CD14-positive monocyte (primary cell): Measurements from ENCODE around the gene GLI3. TPM values are rescaled to one million over a fixed set of nuclear protein-coding genes. Genes with fewer than 3 reads are reported as not detected.

Source experiments
- DNase-seq, 3 donors: peaks; one replicate each; pipeline ENCODE4 v3.0.0-alpha.2; 2011 to 2022
- H2AFZ ChIP-seq: 2 replicates; pipeline ENCODE4 v1.6.0; 2012; ENCODE audit warnings: mild to moderate bottlenecking, low read depth, low read length, inconsistent platforms; ENCODE audit not compliant: insufficient read depth, poor library complexity, severe bottlenecking
- H3K27ac ChIP-seq, 2 donors: 1 replicate in 1 of 2; 2 replicates in 1 of 2; pipeline ENCODE4 v1.5.1; 2012 to 2013; ENCODE audit warnings: low read length in 2 of 2, control low read depth in 1 of 2, inconsistent platforms in 1 of 2, low read depth in 1 of 2, mild to moderate bottlenecking in 1 of 2
- H3K27me3 ChIP-seq, 2 donors: one replicate each; pipeline versions ENCODE4 v1.6.0 to v1.6.1; 2011 to 2013; ENCODE audit warnings: low read length in 2 of 2; ENCODE audit not compliant: control insufficient read depth in 2 of 2, insufficient read depth in 2 of 2
- H3K36me3 ChIP-seq, 2 donors: replicated peaks in 1 of 2; 1 replicate in 1 of 2; 2 replicates in 1 of 2; pipeline versions ENCODE4 v1.5.1 to v1.6.1; 2012 to 2013; ENCODE audit warnings: low read length in 2 of 2, control low read depth in 1 of 2, inconsistent platforms in 1 of 2, mild to moderate bottlenecking in 1 of 2; ENCODE audit not compliant: insufficient read depth in 2 of 2, control insufficient read depth in 1 of 2
- H3K4me1 ChIP-seq, 2 donors: 1 replicate in 1 of 2; 2 replicates in 1 of 2; pipeline versions ENCODE4 v1.5.1 to v1.6.1; 2012 to 2013; ENCODE audit warnings: low read length in 2 of 2, control low read depth in 1 of 2, inconsistent platforms in 1 of 2, mild to moderate bottlenecking in 1 of 2, moderate library complexity in 1 of 2; ENCODE audit not compliant: insufficient read depth in 2 of 2, control insufficient read depth in 1 of 2
- H3K4me2 ChIP-seq: replicated peaks from 2 replicates; pipeline ENCODE3; 2012; ENCODE audit warnings: low read length, moderate library complexity, mild to moderate bottlenecking; ENCODE audit not compliant: poor library complexity, severe bottlenecking; ENCODE audit errors: extremely low read depth
- H3K4me3 ChIP-seq, 3 experiments: fragments of 200-600 bp in 1 of 3; sonication (generic) in 1 of 3; replicated peaks in 1 of 3; 1 replicate in 2 of 3; 2 replicates in 1 of 3; pipeline ENCODE4 v1.5.1; 2011 to 2013; ENCODE audit warnings: low read length in 3 of 3, mild to moderate bottlenecking in 3 of 3, control low read depth in 2 of 3, low read depth in 2 of 3, inconsistent platforms in 1 of 3, moderate library complexity in 1 of 3
- H3K79me2 ChIP-seq: 2 replicates; pipeline ENCODE4 v1.6.0; 2012; ENCODE audit warnings: mild to moderate bottlenecking, control low read depth, inconsistent platforms, low read length, moderate library complexity; ENCODE audit not compliant: insufficient read depth
- H3K9ac ChIP-seq: 2 replicates; pipeline ENCODE4 v1.6.0; 2017; ENCODE audit warnings: low read length, mild to moderate bottlenecking; ENCODE audit not compliant: insufficient read depth, poor library complexity, severe bottlenecking
- H3K9me3 ChIP-seq, 2 donors: replicated peaks in 1 of 2; 1 replicate in 1 of 2; 2 replicates in 1 of 2; pipeline versions ENCODE4 v1.5.1 to v1.6.1; 2012 to 2013; ENCODE audit warnings: low read length in 2 of 2, control low read depth in 1 of 2; ENCODE audit not compliant: control insufficient read depth in 1 of 2, insufficient read depth in 1 of 2
- H4K20me1 ChIP-seq: 2 replicates; pipeline ENCODE4 v1.6.0; 2012; ENCODE audit warnings: mild to moderate bottlenecking, low read length, control low read depth, moderate library complexity; ENCODE audit not compliant: insufficient read depth
- H3K27ac Mint-ChIP-seq, 7 donors: one replicate each; pipeline ENCODE4 v1.8.0; 2020; ENCODE audit warnings: mild to moderate bottlenecking in 7 of 7, mixed read lengths in 7 of 7, moderate library complexity in 6 of 7, inconsistent platforms in 2 of 7
- H3K27me3 Mint-ChIP-seq, 3 donors: one replicate each; pipeline ENCODE4 v1.8.0; 2021 to 2022; ENCODE audit warnings: low read depth in 3 of 3, mild to moderate bottlenecking in 3 of 3, mixed read lengths in 3 of 3, moderate library complexity in 3 of 3, inconsistent platforms in 1 of 3
- H3K36me3 Mint-ChIP-seq, 2 donors: one replicate each; pipeline ENCODE4 v1.8.0; 2020; ENCODE audit warnings: mixed read lengths in 2 of 2, inconsistent platforms in 1 of 2, mild to moderate bottlenecking in 1 of 2
- H3K4me1 Mint-ChIP-seq: one replicate; pipeline ENCODE4 v1.8.0; 2020; ENCODE audit warnings: mild to moderate bottlenecking, mixed read lengths
- H3K4me3 Mint-ChIP-seq, 2 donors: one replicate each; pipeline ENCODE4 v1.8.0; 2020; ENCODE audit warnings: mild to moderate bottlenecking in 2 of 2, mixed read lengths in 2 of 2, moderate library complexity in 1 of 2
- H3K9me3 Mint-ChIP-seq, 7 donors: one replicate each; pipeline ENCODE4 v1.8.0; 2020 to 2022; ENCODE audit warnings: mixed read lengths in 7 of 7, mild to moderate bottlenecking in 6 of 7, moderate library complexity in 6 of 7, inconsistent platforms in 2 of 7
- WGBS: methylation state at CpG from one replicate; pipeline ENCODE4 v1.1.5; 2013; ENCODE audit warnings: missing lambda C conversion rate; ENCODE audit not compliant: insufficient coverage; 5-methylcytosine and 5-hydroxymethylcytosine counted together
- intact Hi-C, 2 donors: fragments of 100-400 bp; cut with micrococcal nuclease; formaldehyde crosslinking; loops; one replicate each; pipeline versions ENCODE4 v1.15.0 to v1.15.1; 2023
- polyA plus RNA-seq, 3 donors: library from polyadenylated mRNA; depleted of rRNA in 1 of 3; unstranded in 2 of 3; stranded (reverse) in 1 of 3; fragments of 300-500 nt in 2 of 3; fragments of >200 nt in 1 of 3; fragmentation: Illumina TruSeq in 2 of 3; gene quantifications; 1 replicate in 2 of 3; 2 replicates in 1 of 3; pipeline ENCODE4 v1.2.3, GENCODE V29; 2012 to 2021
- TF ChIP-seq, protein P1 (sequence below): fragments of 200-600 bp; IDR thresholded peaks from one replicate; pipeline ENCODE4 v1.8.0; 2022; ENCODE audit warnings: antibody characterized with exemption, mild to moderate bottlenecking

Gene GLI3
- polyA plus RNA-seq, 3 donors, result not detected

DNA sequence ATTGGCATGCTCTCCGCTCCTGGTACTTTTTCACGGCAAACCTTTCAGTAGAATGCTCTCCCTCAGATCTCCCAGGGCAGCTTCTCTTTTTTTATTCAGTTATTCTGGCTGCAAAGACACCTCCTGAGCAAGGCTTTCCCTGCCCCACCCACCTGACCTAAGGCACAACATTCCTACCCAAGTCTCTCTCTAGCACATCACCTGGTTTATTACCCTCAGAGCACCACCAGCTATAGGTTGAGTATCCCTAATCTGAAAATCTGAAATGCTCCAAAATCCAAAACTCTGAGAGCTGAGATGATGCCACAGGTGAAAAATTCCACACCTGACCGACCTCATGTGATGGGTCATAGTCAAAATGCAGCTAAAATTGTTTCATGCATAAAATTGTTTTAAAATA is 99.6 kb downstream of the GLI3 start:
- intact Hi-C loops, result no loop called here
- Histone ChIP-seq H3K36me3 (no peaks in the 10 kb centered on the region), H3K79me2 (no peaks in the 10 kb centered on the region), H3K27ac (no peak overlapping the region), H3K4me3 (no peak overlapping the region), H3K9me3 (no peaks in the 10 kb centered on the region), H3K4me2 (no peak overlapping the region), H2AFZ (no peak overlapping the region), H3K9ac (no peak overlapping the region), H4K20me1 (no peaks in the 10 kb centered on the region), H3K4me1 (no peaks in the 10 kb centered on the region), H3K27me3 (no peaks in the 10 kb centered on the region)
- no peaks in the 10 kb centered on the region for H3K4me1 Mint-ChIP-seq
- peaks cover 2 to 4% (median 4%) of the 10 kb centered on the region in 3 donors for H3K27me3 Mint-ChIP-seq
- H3K36me3 Mint-ChIP-seq, result no peaks in the 10 kb centered on the region
- no peak for DNase-seq
- TF ChIP-seq, protein P1, sequence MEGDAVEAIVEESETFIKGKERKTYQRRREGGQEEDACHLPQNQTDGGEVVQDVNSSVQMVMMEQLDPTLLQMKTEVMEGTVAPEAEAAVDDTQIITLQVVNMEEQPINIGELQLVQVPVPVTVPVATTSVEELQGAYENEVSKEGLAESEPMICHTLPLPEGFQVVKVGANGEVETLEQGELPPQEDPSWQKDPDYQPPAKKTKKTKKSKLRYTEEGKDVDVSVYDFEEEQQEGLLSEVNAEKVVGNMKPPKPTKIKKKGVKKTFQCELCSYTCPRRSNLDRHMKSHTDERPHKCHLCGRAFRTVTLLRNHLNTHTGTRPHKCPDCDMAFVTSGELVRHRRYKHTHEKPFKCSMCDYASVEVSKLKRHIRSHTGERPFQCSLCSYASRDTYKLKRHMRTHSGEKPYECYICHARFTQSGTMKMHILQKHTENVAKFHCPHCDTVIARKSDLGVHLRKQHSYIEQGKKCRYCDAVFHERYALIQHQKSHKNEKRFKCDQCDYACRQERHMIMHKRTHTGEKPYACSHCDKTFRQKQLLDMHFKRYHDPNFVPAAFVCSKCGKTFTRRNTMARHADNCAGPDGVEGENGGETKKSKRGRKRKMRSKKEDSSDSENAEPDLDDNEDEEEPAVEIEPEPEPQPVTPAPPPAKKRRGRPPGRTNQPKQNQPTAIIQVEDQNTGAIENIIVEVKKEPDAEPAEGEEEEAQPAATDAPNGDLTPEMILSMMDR, result no peak
- H3K4me3 Mint-ChIP-seq, result no peak overlapping the region
- H3K9me3 Mint-ChIP-seq, result peaks cover 0 to 4% (median 1%) of the 10 kb centered on the region in 7 donors
- peak overlapping the region in 1 of 7 donors; percentile 2 for H3K27ac Mint-ChIP-seq
- 100% methylated on average over 2 of the region's 3 CpGs for WGBS

DNA sequence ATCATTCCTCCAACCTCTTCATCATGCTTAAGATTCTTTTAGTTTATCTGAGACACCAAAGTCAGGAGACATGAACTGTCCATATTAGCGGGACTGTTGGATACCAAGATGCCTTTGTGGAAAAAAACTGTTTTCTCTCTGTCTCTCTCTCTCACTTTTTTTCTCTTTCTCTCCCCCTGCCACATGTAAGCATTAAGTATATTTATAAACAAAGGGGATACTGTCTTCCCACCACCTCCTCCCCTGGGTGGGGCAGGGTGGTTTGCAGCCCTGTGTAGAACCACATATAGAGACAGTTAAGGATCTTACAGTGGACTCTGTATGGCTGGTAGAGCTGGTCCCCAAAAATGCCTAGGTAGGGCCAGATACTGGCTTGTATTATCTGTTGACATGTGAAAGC is 101.3 kb downstream of the GLI3 start:
- no CpG with 5 or more reads among the region's 1 CpG for WGBS
- no peaks in the 10 kb centered on the region for H3K4me1 Mint-ChIP-seq
- no peaks in the 10 kb centered on the region for H3K4me1 ChIP-seq
- no peak overlapping the region for H3K4me2 ChIP-seq
- H3K36me3 ChIP-seq, result no peaks in the 10 kb centered on the region
- no peak overlapping the region for H3K9ac ChIP-seq
- no peaks in the 10 kb centered on the region for H3K79me2 ChIP-seq
- H3K4me3 Mint-ChIP-seq, result no peak overlapping the region
- DNase-seq, result no peak
- intact Hi-C loops, result no loop called here
- no peaks in the 10 kb centered on the region for H3K27me3 ChIP-seq
- no peaks in the 10 kb centered on the region for H3K36me3 Mint-ChIP-seq
- peaks cover 0 to 2% (median 0%) of the 10 kb centered on the region in 7 donors for H3K9me3 Mint-ChIP-seq
- H3K4me3 ChIP-seq, result no peak overlapping the region
- no peak overlapping the region for H3K27ac Mint-ChIP-seq
- peaks cover 2 to 4% (median 4%) of the 10 kb centered on the region in 3 donors for H3K27me3 Mint-ChIP-seq
- no peaks in the 10 kb centered on the region for H4K20me1 ChIP-seq
- no peak overlapping the region for H2AFZ ChIP-seq
- TF ChIP-seq, protein P1, result no peak
- no peaks in the 10 kb centered on the region for H3K9me3 ChIP-seq
- H3K27ac ChIP-seq, result no peak overlapping the region
